Neural progenitor cell (in vitro differentiated cells): ENCODE measurements around the gene WDSUB1.

ENCODE experiments used
- EZH2 ChIP-seq: fragments of 200-600 bp; sonication (generic); IDR thresholded peaks from 2 replicates; pipeline ENCODE4 v1.6.1; 2017; ENCODE audit warnings: antibody characterized with exemption, mild to moderate bottlenecking, moderate library complexity
- TF ChIP-seq, protein P1 (sequence below): fragments of 200-600 bp; sonication (generic); IDR thresholded peaks from 2 replicates; pipeline ENCODE4 v1.5.1; 2017; ENCODE audit warnings: antibody characterized with exemption, mild to moderate bottlenecking

DNA sequence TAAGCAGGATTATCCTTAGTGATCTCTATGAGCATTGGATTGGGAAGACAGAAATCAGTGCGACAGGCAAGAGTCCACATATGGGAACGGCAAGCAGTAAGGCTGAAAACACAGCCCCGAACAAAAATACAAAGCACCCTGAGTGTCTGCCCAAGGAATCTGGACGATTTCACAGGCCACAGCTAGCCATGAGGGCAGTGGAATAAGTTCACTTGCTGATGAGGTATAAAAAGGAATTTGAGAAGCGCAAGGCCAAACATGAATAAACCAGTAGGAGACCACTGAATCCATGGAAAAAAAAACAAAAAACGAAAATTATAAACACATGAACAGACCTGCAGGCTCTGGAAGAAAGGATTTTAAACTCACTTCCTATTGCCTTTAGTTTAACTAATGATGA lies 24.3 kb downstream of the WDSUB1 start:
- TF ChIP-seq EZH2, result no peak
- TF ChIP-seq, protein P1, sequence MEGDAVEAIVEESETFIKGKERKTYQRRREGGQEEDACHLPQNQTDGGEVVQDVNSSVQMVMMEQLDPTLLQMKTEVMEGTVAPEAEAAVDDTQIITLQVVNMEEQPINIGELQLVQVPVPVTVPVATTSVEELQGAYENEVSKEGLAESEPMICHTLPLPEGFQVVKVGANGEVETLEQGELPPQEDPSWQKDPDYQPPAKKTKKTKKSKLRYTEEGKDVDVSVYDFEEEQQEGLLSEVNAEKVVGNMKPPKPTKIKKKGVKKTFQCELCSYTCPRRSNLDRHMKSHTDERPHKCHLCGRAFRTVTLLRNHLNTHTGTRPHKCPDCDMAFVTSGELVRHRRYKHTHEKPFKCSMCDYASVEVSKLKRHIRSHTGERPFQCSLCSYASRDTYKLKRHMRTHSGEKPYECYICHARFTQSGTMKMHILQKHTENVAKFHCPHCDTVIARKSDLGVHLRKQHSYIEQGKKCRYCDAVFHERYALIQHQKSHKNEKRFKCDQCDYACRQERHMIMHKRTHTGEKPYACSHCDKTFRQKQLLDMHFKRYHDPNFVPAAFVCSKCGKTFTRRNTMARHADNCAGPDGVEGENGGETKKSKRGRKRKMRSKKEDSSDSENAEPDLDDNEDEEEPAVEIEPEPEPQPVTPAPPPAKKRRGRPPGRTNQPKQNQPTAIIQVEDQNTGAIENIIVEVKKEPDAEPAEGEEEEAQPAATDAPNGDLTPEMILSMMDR, result no peak
